Measurements from ENCODE around the gene RMC1. TPM values are rescaled to one million over a fixed set of nuclear protein-coding genes. Genes with fewer than 3 reads are reported as not detected.

RMC1 gene
- total and polyA plus RNA-seq, 2 of the 13 experiments (the other 11 are each of a cell fraction or from before 2014, with no cell fraction given): 9.4 to 19.5 TPM

GRCh38 chr18:23503038-23503962 is at the start of gene RMC1 (continued):
- TF ChIP-seq ZNF761 (CRISPR knock-in tag; conservative IDR thresholded peaks at IDR 0.05) (0 out of 2 replicates have a peak, but pooled peaks have one; percentile 57), POGK (CRISPR knock-in tag; conservative IDR thresholded peaks at IDR 0.05) (peak; percentile 94), KLF15 (CRISPR knock-in tag; IDR thresholded peaks at IDR 0.05; ENCODE audit: borderline replicate concordance) (no peak), NR2C2 (CRISPR knock-in tag; IDR thresholded peaks at IDR 0.05; ENCODE audit: borderline replicate concordance) (peak; percentile 91), ASH2L (IDR thresholded peaks at IDR 0.05; ENCODE audit: insufficient read length, low read depth, low read length) (peak; percentile 65), RFX1 (IDR thresholded peaks at IDR 0.05) (no peak), NAIF1 (CRISPR knock-in tag; IDR thresholded peaks at IDR 0.05; ENCODE audit: borderline replicate concordance) (no peak), CHD2 (IDR thresholded peaks at IDR 0.05; ENCODE audit: low read depth, low read length) (0 out of 2 replicates have a peak, but pooled peaks have one; percentile 30), PATZ1 (CRISPR knock-in tag; IDR thresholded peaks at IDR 0.05) (peak; percentile 26; the same call in 1 of the 2 replicates), CEBPG (CRISPR knock-in tag; IDR thresholded peaks at IDR 0.05) (no peak), DMTF1 (CRISPR knock-in tag; IDR thresholded peaks at IDR 0.05) (no peak), ZNF280B (CRISPR knock-in tag; IDR thresholded peaks at IDR 0.05; ENCODE audit: borderline replicate concordance) (0 out of 2 replicates have a peak, but pooled peaks have one; percentile 50), KAT7 (CRISPR knock-in tag; IDR thresholded peaks at IDR 0.05; ENCODE audit: borderline replicate concordance) (peak; percentile 64; the same call in 1 of the 2 replicates), ZNF558 (CRISPR knock-in tag; IDR thresholded peaks at IDR 0.05; ENCODE audit: borderline replicate concordance) (peak; percentile 76; the same call in 1 of the 2 replicates), NRL (CRISPR knock-in tag; IDR thresholded peaks at IDR 0.05; ENCODE audit: borderline replicate concordance) (no peak), ZBTB7B (CRISPR knock-in tag; IDR thresholded peaks at IDR 0.05) (peak; percentile 74; the same call in 1 of the 2 replicates), MAF1 (CRISPR knock-in tag; IDR thresholded peaks at IDR 0.05; ENCODE audit: borderline replicate concordance) (no peak), ZBTB44 (CRISPR knock-in tag; IDR thresholded peaks at IDR 0.05) (no peak)

All from HepG2 (cell line).